Activated naive CD4-positive, alpha-beta T cell treated with anti-CD3 and anti-CD28 coated beads, Interleukin-2, amount 10 ng/mL, durations not matched to agents 5 hours and 36 hours (primary cell): ENCODE measurements around the gene PTCSC3. TPM values are rescaled to one million over a fixed set of nuclear protein-coding genes. Genes with fewer than 3 reads are reported as not detected.

Experiments
- total RNA-seq, 2 experiments: library from RNA; stranded (reverse); gene quantifications; one replicate each; pipeline ENCODE4 v1.2.3, GENCODE V29; 2021

Gene PTCSC3
- not detected for total RNA-seq

GRCh38 chr14:36176524-36176923 lies at the start of gene PTCSC3:
TSS of gene PTCSC3 (minus strand) at chr14:36176722.

Other genes starting within 250 kb of the PTCSC3 start
- 10 to 100 TPM; 19.2 to 20.5 TPM for gene MBIP, start 143.9 kb upstream of the PTCSC3 start, total RNA-seq